Activated CD8-positive, alpha-beta memory T cell treated with anti-CD3 and anti-CD28 coated beads, Interleukin-2, amount 50 U/mL, for 24 hours (primary cell): ENCODE measurements around the gene COPZ1.
"Not testable (repeated sequence)": the region's sequence is repeated elsewhere in the genome, so short reads cannot be mapped to it uniquely, and the experiment has no call there.

ENCODE experiments used
- DNase-seq: peaks from one replicate; pipeline ENCODE4 v3.0.0-alpha.2; 2020; ENCODE audit errors: extremely low read depth

The COPZ1 gene

GRCh38 chr12:54331461-54331860, 6.5 kb downstream of the COPZ1 start:
- DNase-seq = no peak

- DNase-seq = no peak
These were observed 8.6 kb downstream of the COPZ1 start for GRCh38 chr12:54333420-54334034.

GRCh38 chr12:54337280-54337842, 12.4 kb downstream of the COPZ1 start:
- DNase-seq = no peak

GRCh38 chr12:54337854-54338650, 13.1 kb downstream of the COPZ1 start:
- DNase-seq = no peak

DNA sequence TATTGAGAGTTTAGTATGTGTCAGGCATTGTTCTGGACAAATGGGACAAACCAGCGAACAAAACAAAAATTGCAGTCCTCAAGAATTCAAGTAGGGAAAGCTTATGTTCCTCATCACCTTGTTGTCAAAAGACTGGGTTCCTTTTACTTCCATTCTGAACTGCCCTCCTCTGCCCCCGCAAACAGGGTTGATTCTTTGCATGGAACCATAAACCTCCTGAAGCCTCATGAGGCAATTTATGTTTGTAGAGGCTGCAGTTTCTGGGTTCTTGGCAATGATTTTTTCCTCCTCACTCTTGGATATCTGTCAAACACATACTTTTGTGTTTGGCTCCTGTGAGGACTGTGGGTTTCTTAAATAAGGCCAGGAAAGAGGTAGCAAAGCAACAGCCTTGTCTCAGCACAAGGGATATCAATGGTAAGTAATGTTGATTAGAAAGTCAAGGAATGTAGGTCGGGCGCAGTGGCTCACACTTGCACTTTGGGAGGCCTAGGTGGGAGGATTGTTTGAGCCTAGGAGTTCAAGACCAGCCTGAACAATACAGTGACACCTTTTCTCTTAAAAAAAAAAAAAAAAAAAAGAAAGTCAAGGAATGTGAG, 13.9 kb downstream of the COPZ1 start:
- no peak for DNase-seq

DNA sequence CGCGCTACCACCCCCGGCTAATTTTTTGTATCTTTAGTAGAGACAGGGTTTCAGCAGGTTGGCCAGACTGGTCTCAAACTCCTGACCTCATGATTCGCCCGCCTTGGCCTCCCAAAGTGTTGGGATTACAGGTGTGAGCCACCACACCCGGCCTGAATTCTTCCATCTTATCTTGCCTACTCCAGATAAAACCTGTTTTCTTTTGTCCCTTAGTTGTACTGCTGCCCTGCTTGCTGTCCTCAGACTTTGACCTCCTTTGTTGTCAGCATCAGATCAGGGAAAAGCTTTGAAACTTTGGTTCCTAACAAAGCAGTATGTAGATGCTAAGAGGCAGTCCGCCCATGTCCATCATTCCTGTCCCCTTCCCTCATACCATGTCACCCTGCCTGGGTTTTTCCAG, 15.9 kb downstream of the COPZ1 start:
- DNase-seq = no peak

DNA sequence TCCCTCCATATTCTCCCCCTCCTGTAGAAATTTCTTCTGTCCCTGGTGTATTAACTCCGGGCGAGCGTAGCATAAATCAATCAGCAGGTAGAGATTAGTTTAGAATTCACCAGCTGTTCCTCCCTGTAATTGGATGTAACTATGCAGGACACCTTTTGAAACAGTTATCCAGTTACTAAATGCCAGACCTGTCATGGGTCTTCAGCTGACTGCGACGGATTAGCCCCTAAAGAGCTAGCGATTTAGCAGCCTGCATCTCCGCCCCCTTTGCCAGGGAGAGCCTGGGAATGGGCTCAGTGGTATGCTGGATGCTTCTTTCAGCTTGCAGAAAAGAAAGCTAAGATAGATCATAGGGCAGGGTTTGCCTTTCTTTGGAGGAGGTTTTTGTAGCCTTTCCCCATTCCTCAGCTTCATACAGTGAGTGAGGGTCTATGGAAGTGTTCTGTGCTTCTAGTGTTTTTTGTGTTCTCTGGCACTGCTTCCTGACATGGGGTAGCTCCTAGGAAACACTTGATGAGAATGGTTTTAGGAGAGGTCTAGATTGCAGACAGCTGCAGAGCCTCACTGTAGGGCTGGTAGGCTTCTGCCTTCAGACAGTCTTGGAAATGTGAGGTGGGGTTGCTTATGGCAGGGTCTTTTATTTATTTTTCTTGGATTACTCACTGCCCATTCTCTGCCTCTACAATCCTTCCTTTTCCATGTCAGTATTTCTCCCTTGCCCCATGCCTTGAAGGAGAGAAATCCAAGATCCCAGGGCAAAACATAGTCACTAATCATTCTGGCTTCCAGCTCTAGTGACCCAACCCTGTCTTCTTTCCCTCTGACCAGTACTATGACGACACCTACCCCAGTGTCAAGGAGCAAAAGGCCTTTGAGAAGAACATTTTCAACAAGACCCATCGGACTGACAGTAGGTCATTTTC, 16.7 kb downstream of the COPZ1 start:
- DNase-seq = no peak

- DNase-seq = no peak
These were observed 24.1 kb downstream of the COPZ1 start for GRCh38 chr12:54349036-54349435.

DNA sequence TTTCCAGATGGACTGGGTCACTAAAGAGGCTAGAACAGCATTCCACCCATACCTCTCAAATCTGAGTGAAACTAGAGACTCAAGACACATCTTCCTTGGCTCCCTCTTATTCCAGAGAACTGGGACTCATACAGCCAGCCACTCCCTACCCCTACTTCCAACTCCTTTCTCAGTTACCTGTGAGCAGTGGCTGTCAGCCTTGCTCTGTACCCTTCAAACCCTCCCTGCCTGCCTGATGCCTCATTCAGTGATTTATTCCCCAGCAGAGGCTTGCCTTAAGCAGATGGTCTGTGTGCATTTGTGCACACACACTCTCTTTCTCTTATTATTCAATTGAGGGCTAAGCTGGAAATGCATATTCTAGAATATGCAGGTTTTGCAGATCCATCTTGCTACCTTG, 24.7 kb downstream of the COPZ1 start:
- no peak for DNase-seq

- no peak for DNase-seq
These were observed 25.8 kb downstream of the COPZ1 start for GRCh38 chr12:54350743-54351142.

DNA sequence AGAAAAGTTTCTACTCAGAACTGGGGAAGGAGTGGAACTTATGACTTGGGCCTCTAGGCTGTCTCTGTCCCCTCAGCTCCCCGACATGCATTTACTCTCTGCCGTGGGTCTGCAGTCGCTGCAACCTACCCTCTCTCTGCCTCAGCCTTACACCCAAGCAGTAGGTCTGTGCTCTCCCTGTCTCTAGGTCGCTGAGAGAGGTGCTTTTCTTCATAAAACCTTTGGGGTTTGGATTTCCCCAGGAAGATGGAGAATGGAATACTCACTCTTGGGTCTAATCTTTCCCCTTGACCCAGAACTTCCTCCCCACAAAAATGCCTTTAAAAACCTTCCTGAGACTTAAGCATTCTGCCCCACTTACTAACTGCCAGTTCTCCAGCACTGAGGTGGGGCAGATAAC, 26.4 kb downstream of the COPZ1 start:
- DNase-seq = no peak

DNA sequence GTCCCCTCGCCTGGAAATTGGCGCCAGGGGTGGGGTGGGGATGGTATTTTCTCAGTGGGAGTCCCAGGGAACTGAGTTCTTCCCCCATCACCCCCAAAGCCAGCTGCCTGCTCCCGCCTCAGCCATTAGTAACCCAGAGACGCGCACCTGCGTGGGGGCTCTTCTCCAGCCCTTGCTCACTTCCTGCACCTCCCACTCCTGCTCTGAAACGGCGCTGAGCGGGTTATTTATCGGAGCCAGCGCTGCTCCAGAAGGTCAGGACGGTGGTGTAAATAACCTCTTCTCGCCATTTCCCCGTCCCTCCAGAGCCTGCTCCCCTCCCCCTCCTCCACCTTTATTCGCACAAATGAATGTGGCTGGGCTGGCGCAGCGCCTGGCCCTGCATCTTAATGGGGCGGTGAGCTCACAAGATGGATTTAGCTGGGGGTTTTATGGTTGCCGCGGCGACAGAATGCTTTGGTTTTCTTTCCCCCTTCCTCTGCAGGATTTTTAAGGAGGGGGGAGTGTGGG, 27.1 kb downstream of the COPZ1 start:
- DNase-seq = no peak

DNA sequence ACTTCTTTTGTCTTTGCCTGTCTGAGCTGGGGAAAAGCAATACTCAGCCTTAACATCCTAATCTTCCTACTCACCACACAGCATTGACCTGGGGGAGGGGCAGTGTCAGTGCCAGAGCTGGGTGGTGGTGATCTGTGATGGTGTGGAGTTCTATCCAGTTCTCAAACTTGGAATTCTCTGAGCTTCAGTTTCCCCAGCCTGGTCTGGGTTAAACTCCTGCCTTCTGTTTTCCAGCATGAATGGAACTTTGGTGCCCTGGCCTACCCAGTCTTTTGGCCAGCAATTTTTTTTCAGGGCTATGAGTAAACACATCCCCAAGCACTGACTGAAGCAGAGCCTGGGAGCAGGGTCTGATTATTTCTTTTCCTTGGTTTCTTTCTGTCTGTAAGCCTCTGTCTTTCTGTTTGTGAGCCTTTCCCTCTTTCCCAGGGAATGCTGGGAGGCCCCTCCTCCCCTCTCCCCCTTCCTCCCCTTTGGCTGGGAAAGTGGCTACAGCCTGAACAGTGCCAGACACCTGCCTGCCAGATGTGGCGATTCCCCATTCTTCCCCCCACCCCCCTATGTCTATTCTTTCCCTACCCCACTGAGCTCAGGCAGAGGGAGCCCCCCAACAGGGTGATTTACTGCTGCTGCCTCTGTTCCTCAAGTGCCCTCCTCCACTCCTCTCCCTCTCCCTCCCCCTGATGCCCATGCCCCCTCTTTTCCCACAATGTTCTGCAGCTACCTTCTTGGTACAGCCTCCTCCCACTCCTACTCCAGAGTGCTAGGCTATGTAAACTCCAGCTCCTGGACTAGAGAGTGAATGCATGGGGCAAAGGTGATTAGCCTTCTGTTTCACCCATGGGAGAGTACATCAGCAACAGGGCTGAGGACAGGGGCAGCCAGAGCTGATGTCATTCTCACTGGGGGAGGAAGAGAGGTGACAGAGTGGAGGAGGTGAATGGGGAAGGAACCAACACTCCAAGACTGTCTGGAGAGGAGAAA, 28.3 kb downstream of the COPZ1 start:
- no peak for DNase-seq

- DNase-seq = not testable (repeated sequence)
These were observed 29.3 kb downstream of the COPZ1 start for GRCh38 chr12:54354271-54354670.

- DNase-seq = no peak
These were observed 30.3 kb downstream of the COPZ1 start for GRCh38 chr12:54355104-54355815.

GRCh38 chr12:54356228-54356627, 31.3 kb downstream of the COPZ1 start:
- DNase-seq = no peak

GRCh38 chr12:54356951-54357356, 32.0 kb downstream of the COPZ1 start:
- no peak for DNase-seq

DNA sequence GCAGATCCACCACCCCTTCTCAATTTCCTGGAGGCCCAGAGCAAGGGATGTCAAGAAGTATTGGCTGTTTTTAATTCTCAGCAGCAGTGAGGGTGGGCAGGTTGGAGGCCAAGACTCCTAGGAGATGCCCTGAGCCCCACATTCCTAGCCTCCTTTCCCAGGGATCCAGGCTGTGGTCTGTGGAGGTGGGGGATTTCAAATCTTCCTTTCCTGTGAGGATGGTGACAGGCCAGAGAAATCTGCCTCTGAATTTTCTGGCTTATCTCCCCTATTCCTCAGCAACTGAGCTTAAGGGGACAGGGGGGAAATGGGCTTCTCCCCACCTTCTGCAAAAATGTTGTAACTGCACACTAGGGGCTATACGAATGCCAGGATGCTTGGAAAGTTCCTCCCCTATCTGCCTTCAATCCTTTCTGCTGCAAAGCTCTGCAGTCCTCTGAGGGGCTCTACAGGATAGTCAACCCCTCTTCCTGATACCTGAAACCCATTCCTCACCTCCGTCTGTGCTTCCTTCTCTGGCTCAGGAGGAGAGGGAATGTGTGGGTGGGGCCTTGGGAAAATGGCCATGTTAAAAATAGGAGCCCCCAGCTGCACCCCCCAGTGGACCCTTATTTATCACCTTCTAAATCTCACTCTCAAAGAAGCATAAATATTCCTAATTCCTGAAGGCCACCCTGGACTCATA, 32.7 kb downstream of the COPZ1 start:
- no peak for DNase-seq
